WTC11 (cell line): Measurements from ENCODE around the gene RBM43. TPM values are rescaled to one million over a fixed set of nuclear protein-coding genes. Genes with fewer than 3 reads are reported as not detected.

Source experiments
- ATAC-seq: fragments of 200-7000 bp; cut with Tn5 transposase; 2 replicates; pipeline ENCODE4 v1.10.0; 2021; ENCODE audit warnings: mild to moderate bottlenecking, moderate library complexity
- CTCF ChIA-PET: fragments of 300-600 bp; sonication (Branson Sonifier 250); formaldehyde crosslinking; loops from one replicate; lab custom pipeline; 2021; ENCODE audit warnings: antibody characterized with exemption; lab: Charles Lee
- POLR2A ChIA-PET: fragments of 350-600 bp; sonication (Branson Sonifier 250); formaldehyde crosslinking; loops from one replicate; lab custom pipeline; 2021; ENCODE audit warnings: antibody characterized with exemption; lab: Charles Lee
- DNase-seq: peaks from one replicate; pipeline ENCODE4 v3.0.0; 2021; ENCODE audit warnings: low spot score
- H3K27ac Mint-ChIP-seq: 2 replicates; pipeline ENCODE4 v1.8.0; 2021; ENCODE audit warnings: mixed read lengths
- H3K27me3 Mint-ChIP-seq: 2 replicates; pipeline ENCODE4 v1.8.0; 2021; ENCODE audit warnings: low read depth, mild to moderate bottlenecking, moderate library complexity, mixed read lengths
- H3K36me3 Mint-ChIP-seq: 2 replicates; pipeline ENCODE4 v1.8.0; 2021; ENCODE audit warnings: mixed read lengths
- H3K4me1 Mint-ChIP-seq: 2 replicates; pipeline ENCODE4 v1.8.0; 2022; ENCODE audit warnings: mixed read lengths
- H3K4me3 Mint-ChIP-seq: 2 replicates; pipeline ENCODE4 v1.8.0; 2021; ENCODE audit warnings: mild to moderate bottlenecking, moderate library complexity, mixed read lengths
- H3K9me3 Mint-ChIP-seq: 2 replicates; pipeline ENCODE4 v1.8.0; 2021; ENCODE audit warnings: mixed read lengths
- ATF1 ChIP-seq: sonication (generic); formaldehyde crosslinking; IDR thresholded peaks from 2 replicates; pipeline ENCODE4 v1.8.1; 2023; ENCODE audit warnings: mild to moderate bottlenecking, moderate library complexity, missing genetic modification reagents
- FOXP1 ChIP-seq: sonication (generic); formaldehyde crosslinking; IDR thresholded peaks from 2 replicates; pipeline ENCODE4 v1.8.0; 2022; ENCODE audit warnings: missing genetic modification reagents, mild to moderate bottlenecking, moderate library complexity, borderline replicate concordance
- JAZF1 ChIP-seq: fragments of 250-450 bp; sonication (Bioruptor Pico); IDR thresholded peaks from 2 replicates; pipeline ENCODE4 v1.9.0; 2021; ENCODE audit warnings: moderate library complexity, mild to moderate bottlenecking, inconsistent platforms
- NR1H2 ChIP-seq: sonication (generic); formaldehyde crosslinking; IDR thresholded peaks from 2 replicates; pipeline ENCODE4 v1.9.0; 2021; ENCODE audit warnings: mild to moderate bottlenecking, moderate library complexity, missing genetic modification reagents
- NR3C1 ChIP-seq: sonication (generic); formaldehyde crosslinking; conservative IDR thresholded peaks from 2 replicates; pipeline ENCODE4 v1.8.1; 2023; ENCODE audit warnings: low read depth, mild to moderate bottlenecking, missing genetic modification reagents
- RORB ChIP-seq: fragments of 250-450 bp; sonication (Bioruptor Pico); IDR thresholded peaks from 2 replicates; pipeline ENCODE4 v1.9.0; 2021; ENCODE audit warnings: mild to moderate bottlenecking
- SP1 ChIP-seq: sonication (generic); formaldehyde crosslinking; conservative IDR thresholded peaks from 2 replicates; pipeline ENCODE4 v1.8.1; 2022; ENCODE audit warnings: missing genetic modification reagents
- TP53 ChIP-seq: sonication (generic); formaldehyde crosslinking; IDR thresholded peaks from 2 replicates; pipeline ENCODE4 v1.8.1; 2023; ENCODE audit warnings: mild to moderate bottlenecking, missing genetic modification reagents
- ZNF138 ChIP-seq: sonication (generic); formaldehyde crosslinking; conservative IDR thresholded peaks from 2 replicates; pipeline ENCODE4 v1.8.1; 2022; ENCODE audit warnings: mild to moderate bottlenecking, moderate library complexity, missing genetic modification reagents
- ZNF263 ChIP-seq: sonication (generic); formaldehyde crosslinking; IDR thresholded peaks from 2 replicates; pipeline ENCODE4 v1.8.1; 2022; ENCODE audit warnings: low read depth, mild to moderate bottlenecking, moderate library complexity, missing genetic modification reagents
- ZNF317 ChIP-seq: sonication (generic); formaldehyde crosslinking; IDR thresholded peaks from 2 replicates; pipeline ENCODE4 v1.8.1; 2023; ENCODE audit warnings: low read depth, mild to moderate bottlenecking, moderate library complexity, missing genetic modification reagents, borderline replicate concordance
- ZNF423 ChIP-seq: fragments of 250-450 bp; sonication (Bioruptor Pico); IDR thresholded peaks from 2 replicates; pipeline ENCODE4 v2.1.2; 2022; ENCODE audit warnings: mild to moderate bottlenecking, moderate library complexity
- ZNF671 ChIP-seq: fragments of 250-450 bp; sonication (Bioruptor Pico); IDR thresholded peaks from 2 replicates; pipeline ENCODE4 v1.8.0; 2021; ENCODE audit warnings: mild to moderate bottlenecking
- total RNA-seq: library from RNA; stranded (reverse); gene quantifications from 3 replicates; pipeline ENCODE4 v1.2.3, GENCODE V29; 2021
- TF ChIP-seq, protein P1 (sequence below): sonication (generic); formaldehyde crosslinking; IDR thresholded peaks from 2 replicates; pipeline ENCODE4 v1.8.0; 2022; ENCODE audit warnings: mild to moderate bottlenecking, missing genetic modification reagents
- TF ChIP-seq, protein P2 (sequence below): fragments of 250-450 bp; sonication (Bioruptor Pico); IDR thresholded peaks from 2 replicates; pipeline ENCODE4 v2.1.2; 2022; ENCODE audit warnings: mild to moderate bottlenecking, moderate library complexity
- TF ChIP-seq, protein P3 (sequence below): fragments of 250-450 bp; sonication (Bioruptor Pico); IDR thresholded peaks from 2 replicates; pipeline ENCODE4 v1.8.0; 2021; ENCODE audit warnings: mild to moderate bottlenecking
- TF ChIP-seq, protein P4 (sequence below): fragments of 250-450 bp; sonication (Bioruptor Pico); IDR thresholded peaks from 2 replicates; pipeline ENCODE4 v1.9.0; 2021; ENCODE audit warnings: mild to moderate bottlenecking
- TF ChIP-seq, protein P5 (sequence below): sonication (generic); formaldehyde crosslinking; IDR thresholded peaks from 2 replicates; pipeline ENCODE4 v1.8.1; 2022; ENCODE audit warnings: missing genetic modification reagents, borderline replicate concordance
- TF ChIP-seq, protein P6 (sequence below): sonication (generic); formaldehyde crosslinking; IDR thresholded peaks from 2 replicates; pipeline ENCODE4 v1.8.1; 2023; ENCODE audit warnings: mild to moderate bottlenecking, missing genetic modification reagents

Gene RBM43
- total RNA-seq, 1 experiment from 2014 or later: 2.8 TPM

DNA sequence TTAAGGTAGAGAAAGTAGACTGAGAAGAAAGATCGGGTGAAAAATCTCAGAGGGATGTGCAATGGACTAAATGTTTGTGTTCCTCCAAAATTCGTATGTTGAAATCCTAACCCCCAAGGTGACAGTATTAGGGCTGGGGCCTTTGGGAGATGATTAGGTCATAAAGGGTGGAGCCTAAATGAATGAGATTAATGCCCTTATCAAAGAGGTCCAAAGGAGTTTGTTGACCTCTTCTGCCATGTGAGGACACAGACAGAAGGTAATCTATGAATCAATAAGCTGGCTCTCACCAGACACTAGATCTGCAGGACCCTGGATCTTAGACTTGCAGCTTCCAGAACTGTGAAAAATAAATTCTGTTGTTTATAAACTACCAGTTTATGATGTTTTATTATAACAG lies 30.5 kb upstream of the RBM43 start:
- H3K4me1 Mint-ChIP-seq: peaks cover 16% of the 10 kb centered on the region
- CTCF ChIA-PET: no interaction called here
- no peak overlapping the region for H3K27ac Mint-ChIP-seq
- peaks cover 6% of the 10 kb centered on the region for H3K36me3 Mint-ChIP-seq
- no peak for DNase-seq
- H3K27me3 Mint-ChIP-seq: peaks cover 6% of the 10 kb centered on the region
- H3K9me3 Mint-ChIP-seq: peaks cover 8% of the 10 kb centered on the region
- ATAC-seq: no peak
- TF ChIP-seq ZNF423 (CRISPR knock-in tag) (no peak), FOXP1 (CRISPR knock-in tag) (no peak), ZNF671 (CRISPR knock-in tag) (no peak), ZNF317 (CRISPR knock-in tag) (no peak), ZNF138 (CRISPR knock-in tag) (no peak)
- TF ChIP-seq, protein P1, sequence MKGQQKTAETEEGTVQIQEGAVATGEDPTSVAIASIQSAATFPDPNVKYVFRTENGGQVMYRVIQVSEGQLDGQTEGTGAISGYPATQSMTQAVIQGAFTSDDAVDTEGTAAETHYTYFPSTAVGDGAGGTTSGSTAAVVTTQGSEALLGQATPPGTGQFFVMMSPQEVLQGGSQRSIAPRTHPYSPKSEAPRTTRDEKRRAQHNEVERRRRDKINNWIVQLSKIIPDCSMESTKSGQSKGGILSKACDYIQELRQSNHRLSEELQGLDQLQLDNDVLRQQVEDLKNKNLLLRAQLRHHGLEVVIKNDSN (CRISPR knock-in tag): no peak
- TF ChIP-seq, protein P2, sequence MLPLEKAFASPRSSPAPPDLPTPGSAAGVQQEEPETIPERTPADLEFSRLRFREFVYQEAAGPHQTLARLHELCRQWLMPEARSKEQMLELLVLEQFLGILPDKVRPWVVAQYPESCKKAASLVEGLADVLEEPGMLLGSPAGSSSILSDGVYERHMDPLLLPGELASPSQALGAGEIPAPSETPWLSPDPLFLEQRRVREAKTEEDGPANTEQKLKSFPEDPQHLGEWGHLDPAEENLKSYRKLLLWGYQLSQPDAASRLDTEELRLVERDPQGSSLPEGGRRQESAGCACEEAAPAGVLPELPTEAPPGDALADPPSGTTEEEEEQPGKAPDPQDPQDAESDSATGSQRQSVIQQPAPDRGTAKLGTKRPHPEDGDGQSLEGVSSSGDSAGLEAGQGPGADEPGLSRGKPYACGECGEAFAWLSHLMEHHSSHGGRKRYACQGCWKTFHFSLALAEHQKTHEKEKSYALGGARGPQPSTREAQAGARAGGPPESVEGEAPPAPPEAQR (CRISPR knock-in tag): no peak
- TF ChIP-seq, protein P3, sequence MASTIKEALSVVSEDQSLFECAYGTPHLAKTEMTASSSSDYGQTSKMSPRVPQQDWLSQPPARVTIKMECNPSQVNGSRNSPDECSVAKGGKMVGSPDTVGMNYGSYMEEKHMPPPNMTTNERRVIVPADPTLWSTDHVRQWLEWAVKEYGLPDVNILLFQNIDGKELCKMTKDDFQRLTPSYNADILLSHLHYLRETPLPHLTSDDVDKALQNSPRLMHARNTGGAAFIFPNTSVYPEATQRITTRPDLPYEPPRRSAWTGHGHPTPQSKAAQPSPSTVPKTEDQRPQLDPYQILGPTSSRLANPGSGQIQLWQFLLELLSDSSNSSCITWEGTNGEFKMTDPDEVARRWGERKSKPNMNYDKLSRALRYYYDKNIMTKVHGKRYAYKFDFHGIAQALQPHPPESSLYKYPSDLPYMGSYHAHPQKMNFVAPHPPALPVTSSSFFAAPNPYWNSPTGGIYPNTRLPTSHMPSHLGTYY (CRISPR knock-in tag): no peak
- TF ChIP-seq, protein P4, sequence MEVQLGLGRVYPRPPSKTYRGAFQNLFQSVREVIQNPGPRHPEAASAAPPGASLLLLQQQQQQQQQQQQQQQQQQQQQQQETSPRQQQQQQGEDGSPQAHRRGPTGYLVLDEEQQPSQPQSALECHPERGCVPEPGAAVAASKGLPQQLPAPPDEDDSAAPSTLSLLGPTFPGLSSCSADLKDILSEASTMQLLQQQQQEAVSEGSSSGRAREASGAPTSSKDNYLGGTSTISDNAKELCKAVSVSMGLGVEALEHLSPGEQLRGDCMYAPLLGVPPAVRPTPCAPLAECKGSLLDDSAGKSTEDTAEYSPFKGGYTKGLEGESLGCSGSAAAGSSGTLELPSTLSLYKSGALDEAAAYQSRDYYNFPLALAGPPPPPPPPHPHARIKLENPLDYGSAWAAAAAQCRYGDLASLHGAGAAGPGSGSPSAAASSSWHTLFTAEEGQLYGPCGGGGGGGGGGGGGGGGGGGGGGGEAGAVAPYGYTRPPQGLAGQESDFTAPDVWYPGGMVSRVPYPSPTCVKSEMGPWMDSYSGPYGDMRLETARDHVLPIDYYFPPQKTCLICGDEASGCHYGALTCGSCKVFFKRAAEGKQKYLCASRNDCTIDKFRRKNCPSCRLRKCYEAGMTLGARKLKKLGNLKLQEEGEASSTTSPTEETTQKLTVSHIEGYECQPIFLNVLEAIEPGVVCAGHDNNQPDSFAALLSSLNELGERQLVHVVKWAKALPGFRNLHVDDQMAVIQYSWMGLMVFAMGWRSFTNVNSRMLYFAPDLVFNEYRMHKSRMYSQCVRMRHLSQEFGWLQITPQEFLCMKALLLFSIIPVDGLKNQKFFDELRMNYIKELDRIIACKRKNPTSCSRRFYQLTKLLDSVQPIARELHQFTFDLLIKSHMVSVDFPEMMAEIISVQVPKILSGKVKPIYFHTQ (CRISPR knock-in tag): no peak
- TF ChIP-seq, all 79 proteins: peak for 0
- no peak overlapping the region for H3K4me3 Mint-ChIP-seq
- POLR2A ChIA-PET: no interaction called here

DNA sequence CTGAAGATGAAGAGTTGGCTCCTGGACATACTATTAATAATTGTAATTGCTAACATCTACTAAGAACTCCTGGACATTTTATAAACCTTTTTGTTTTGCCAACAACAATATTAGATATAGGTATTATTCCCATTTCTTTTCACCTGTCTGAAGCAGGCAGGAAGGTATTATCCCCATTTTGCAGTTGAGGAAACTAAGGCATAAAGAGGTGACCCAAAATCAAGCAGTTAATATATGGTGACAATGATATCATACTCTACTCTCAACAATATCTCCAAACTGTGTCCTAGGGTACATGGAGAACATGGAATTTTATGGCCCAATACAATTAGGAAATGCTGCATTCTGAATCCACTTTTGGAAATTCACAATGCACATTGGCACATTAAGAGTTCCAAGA lies 29.6 kb upstream of the RBM43 start:
- Mint-ChIP-seq H3K36me3 (no peaks in the 10 kb centered on the region; the same call in 1 of the 2 replicates), H3K27ac (no peak overlapping the region)
- ATAC-seq: no peak
- CTCF ChIA-PET: no interaction called here
- TF ChIP-seq NR3C1 (CRISPR knock-in tag) (no peak), JAZF1 (CRISPR knock-in tag) (no peak), SP1 (CRISPR knock-in tag) (no peak), RORB (CRISPR knock-in tag) (no peak), NR1H2 (CRISPR knock-in tag) (no peak), TP53 (CRISPR knock-in tag) (no peak), ATF1 (CRISPR knock-in tag) (no peak), ZNF263 (CRISPR knock-in tag) (no peak)
- TF ChIP-seq, protein P5, sequence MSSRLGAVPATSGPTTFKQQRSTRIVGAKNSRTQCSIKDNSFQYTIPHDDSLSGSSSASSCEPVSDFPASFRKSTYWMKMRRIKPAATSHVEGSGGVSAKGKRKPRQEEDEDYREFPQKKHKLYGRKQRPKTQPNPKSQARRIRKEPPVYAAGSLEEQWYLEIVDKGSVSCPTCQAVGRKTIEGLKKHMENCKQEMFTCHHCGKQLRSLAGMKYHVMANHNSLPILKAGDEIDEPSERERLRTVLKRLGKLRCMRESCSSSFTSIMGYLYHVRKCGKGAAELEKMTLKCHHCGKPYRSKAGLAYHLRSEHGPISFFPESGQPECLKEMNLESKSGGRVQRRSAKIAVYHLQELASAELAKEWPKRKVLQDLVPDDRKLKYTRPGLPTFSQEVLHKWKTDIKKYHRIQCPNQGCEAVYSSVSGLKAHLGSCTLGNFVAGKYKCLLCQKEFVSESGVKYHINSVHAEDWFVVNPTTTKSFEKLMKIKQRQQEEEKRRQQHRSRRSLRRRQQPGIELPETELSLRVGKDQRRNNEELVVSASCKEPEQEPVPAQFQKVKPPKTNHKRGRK (CRISPR knock-in tag): no peak
- TF ChIP-seq, protein P6, sequence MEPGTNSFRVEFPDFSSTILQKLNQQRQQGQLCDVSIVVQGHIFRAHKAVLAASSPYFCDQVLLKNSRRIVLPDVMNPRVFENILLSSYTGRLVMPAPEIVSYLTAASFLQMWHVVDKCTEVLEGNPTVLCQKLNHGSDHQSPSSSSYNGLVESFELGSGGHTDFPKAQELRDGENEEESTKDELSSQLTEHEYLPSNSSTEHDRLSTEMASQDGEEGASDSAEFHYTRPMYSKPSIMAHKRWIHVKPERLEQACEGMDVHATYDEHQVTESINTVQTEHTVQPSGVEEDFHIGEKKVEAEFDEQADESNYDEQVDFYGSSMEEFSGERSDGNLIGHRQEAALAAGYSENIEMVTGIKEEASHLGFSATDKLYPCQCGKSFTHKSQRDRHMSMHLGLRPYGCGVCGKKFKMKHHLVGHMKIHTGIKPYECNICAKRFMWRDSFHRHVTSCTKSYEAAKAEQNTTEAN (CRISPR knock-in tag): no peak
- TF ChIP-seq, all 79 proteins: peak for 0
- Mint-ChIP-seq H3K4me3 (no peak overlapping the region), H3K27me3 (peaks cover 6% of the 10 kb centered on the region), H3K9me3 (0 out of 2 replicates have a peak, but pooled peaks cover 1% of the 10 kb centered on the region), H3K4me1 (peaks cover 16% of the 10 kb centered on the region)
- POLR2A ChIA-PET: no interaction called here
- DNase-seq: no peak
